ENCODE data around the gene ANKRD11.
A peak's percentile ranks its signal among the peaks of the same experiment; 100 is the strongest.
"Not testable (repeated sequence)": the region's sequence is repeated elsewhere in the genome, so short reads cannot be mapped to it uniquely, and the experiment has no call there.

The ANKRD11 gene

GRCh38 chr16:89362540-89363223 is 127.7 kb downstream of the ANKRD11 start:
- DNase-seq: not testable (repeated sequence)

GRCh38 chr16:89361751-89362539 is 128.4 kb downstream of the ANKRD11 start:
- DNase-seq: no peak

GRCh38 chr16:89360760-89361435 is 129.5 kb downstream of the ANKRD11 start:
- peak; percentile 83 for DNase-seq

- no peak for DNase-seq
Measured at GRCh38 chr16:89359264-89360147, 130.9 kb downstream of the ANKRD11 start.

- no peak for DNase-seq
Measured at GRCh38 chr16:89358030-89359005, 132.0 kb downstream of the ANKRD11 start.

- DNase-seq: peak; percentile 72
Measured at GRCh38 chr16:89357055-89357816, 133.1 kb downstream of the ANKRD11 start.

GRCh38 chr16:89355686-89356085 is 134.7 kb downstream of the ANKRD11 start:
- DNase-seq: no peak

GRCh38 chr16:89355007-89355406 is 135.4 kb downstream of the ANKRD11 start:
- no peak for DNase-seq

- DNase-seq: no peak
Measured at GRCh38 chr16:89354325-89354724, 136.0 kb downstream of the ANKRD11 start.

GRCh38 chr16:89352091-89352681 is 138.2 kb downstream of the ANKRD11 start:
- no peak for DNase-seq

- no peak for DNase-seq
Measured at GRCh38 chr16:89351645-89352044, 138.7 kb downstream of the ANKRD11 start.

GRCh38 chr16:89350701-89351380 is 139.5 kb downstream of the ANKRD11 start:
- peak; percentile 75 for DNase-seq

GRCh38 chr16:89349947-89350633 is 140.3 kb downstream of the ANKRD11 start:
- no peak for DNase-seq

- no peak for DNase-seq
Measured at GRCh38 chr16:89347807-89348206, 142.6 kb downstream of the ANKRD11 start.

- DNase-seq: no peak
Measured at GRCh38 chr16:89346869-89347268, 143.5 kb downstream of the ANKRD11 start.

- no peak for DNase-seq
Measured at GRCh38 chr16:89345642-89346150, 144.7 kb downstream of the ANKRD11 start.

- DNase-seq: no peak
Measured at GRCh38 chr16:89344846-89345611, 145.3 kb downstream of the ANKRD11 start.

GRCh38 chr16:89344458-89344834 is 145.9 kb downstream of the ANKRD11 start:
- DNase-seq: no peak
